Measurements from ENCODE around the gene TMC3.

DNA sequence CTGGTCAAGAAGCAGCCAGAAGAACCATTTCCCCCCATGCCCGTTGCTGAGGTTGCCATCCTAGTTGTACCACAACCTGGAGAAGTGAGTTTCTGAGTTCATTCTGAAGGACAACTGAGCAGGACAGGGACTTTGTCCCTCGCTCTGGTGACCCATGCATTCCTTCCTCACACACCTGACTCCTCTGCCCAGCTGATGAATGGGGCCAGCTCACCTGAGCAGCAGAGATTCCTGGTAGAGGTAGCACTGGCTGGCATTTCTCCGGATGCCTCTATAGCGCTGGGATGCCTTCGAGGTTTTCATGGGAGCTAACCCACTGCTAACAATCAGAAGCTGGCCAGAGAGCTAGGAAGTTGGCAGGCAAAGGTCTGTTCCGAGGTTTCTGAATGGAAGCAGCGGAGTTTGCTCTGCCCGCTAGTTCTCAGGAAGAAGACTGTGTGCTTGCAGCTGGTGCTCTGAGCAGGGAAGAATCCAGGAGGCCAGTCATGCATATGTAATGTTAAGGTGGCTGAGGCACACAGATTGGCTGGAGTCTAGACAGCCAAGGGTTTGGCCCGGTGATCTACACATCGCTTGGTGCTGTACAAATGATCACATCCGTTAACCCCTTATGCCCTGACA, at the start of gene TMC3:
- TF ChIP-seq, protein P1, sequence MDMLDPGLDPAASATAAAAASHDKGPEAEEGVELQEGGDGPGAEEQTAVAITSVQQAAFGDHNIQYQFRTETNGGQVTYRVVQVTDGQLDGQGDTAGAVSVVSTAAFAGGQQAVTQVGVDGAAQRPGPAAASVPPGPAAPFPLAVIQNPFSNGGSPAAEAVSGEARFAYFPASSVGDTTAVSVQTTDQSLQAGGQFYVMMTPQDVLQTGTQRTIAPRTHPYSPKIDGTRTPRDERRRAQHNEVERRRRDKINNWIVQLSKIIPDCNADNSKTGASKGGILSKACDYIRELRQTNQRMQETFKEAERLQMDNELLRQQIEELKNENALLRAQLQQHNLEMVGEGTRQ (IDR thresholded peaks at IDR 0.05; ENCODE audit: borderline replicate concordance, low read depth, low read length), result no peak
- TF ChIP-seq, protein P2, sequence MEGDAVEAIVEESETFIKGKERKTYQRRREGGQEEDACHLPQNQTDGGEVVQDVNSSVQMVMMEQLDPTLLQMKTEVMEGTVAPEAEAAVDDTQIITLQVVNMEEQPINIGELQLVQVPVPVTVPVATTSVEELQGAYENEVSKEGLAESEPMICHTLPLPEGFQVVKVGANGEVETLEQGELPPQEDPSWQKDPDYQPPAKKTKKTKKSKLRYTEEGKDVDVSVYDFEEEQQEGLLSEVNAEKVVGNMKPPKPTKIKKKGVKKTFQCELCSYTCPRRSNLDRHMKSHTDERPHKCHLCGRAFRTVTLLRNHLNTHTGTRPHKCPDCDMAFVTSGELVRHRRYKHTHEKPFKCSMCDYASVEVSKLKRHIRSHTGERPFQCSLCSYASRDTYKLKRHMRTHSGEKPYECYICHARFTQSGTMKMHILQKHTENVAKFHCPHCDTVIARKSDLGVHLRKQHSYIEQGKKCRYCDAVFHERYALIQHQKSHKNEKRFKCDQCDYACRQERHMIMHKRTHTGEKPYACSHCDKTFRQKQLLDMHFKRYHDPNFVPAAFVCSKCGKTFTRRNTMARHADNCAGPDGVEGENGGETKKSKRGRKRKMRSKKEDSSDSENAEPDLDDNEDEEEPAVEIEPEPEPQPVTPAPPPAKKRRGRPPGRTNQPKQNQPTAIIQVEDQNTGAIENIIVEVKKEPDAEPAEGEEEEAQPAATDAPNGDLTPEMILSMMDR (IDR thresholded peaks at IDR 0.05), result no peak
- TF ChIP-seq POLR2AphosphoS5 (IDR thresholded peaks at IDR 0.05; ENCODE audit: low read depth, low read length) (no peak), EZH2phosphoT487 (IDR thresholded peaks at IDR 0.05; ENCODE audit: borderline replicate concordance, low read depth) (no peak), SMC3 (IDR thresholded peaks at IDR 0.05; ENCODE audit: low read depth, low read length) (no peak), REST (IDR thresholded peaks at IDR 0.05; ENCODE audit: low read depth, low read length) (no peak), SIN3A (IDR thresholded peaks at IDR 0.05; ENCODE audit: borderline replicate concordance, low read depth, low read length) (no peak), RFX5 (IDR thresholded peaks at IDR 0.05; ENCODE audit: low read length) (no peak), MAX (IDR thresholded peaks at IDR 0.05; ENCODE audit: low read depth) (no peak), EP300 (IDR thresholded peaks at IDR 0.05; ENCODE audit: borderline replicate concordance in 1 of 2, low read depth in 1 of 2, low read length in 1 of 2) (no peak), TEAD4 (IDR thresholded peaks at IDR 0.05; ENCODE audit: borderline replicate concordance, insufficient read depth) (no peak), RXRA (IDR thresholded peaks at IDR 0.05; ENCODE audit: borderline replicate concordance, low read depth) (no peak), ELF1 (IDR thresholded peaks at IDR 0.05) (no peak)
- TF ChIP-seq, protein P3, sequence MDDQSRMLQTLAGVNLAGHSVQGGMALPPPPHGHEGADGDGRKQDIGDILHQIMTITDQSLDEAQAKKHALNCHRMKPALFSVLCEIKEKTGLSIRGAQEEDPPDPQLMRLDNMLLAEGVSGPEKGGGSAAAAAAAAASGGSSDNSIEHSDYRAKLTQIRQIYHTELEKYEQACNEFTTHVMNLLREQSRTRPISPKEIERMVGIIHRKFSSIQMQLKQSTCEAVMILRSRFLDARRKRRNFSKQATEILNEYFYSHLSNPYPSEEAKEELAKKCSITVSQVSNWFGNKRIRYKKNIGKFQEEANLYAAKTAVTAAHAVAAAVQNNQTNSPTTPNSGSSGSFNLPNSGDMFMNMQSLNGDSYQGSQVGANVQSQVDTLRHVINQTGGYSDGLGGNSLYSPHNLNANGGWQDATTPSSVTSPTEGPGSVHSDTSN (IDR thresholded peaks at IDR 0.05), result no peak
